Body of pancreas (tissue), 4 donors: ENCODE measurements around the gene SLC38A2. TPM values are rescaled to one million over a fixed set of nuclear protein-coding genes. Genes with fewer than 3 reads are reported as not detected.
"Not testable (repeated sequence)": the region's sequence is repeated elsewhere in the genome, so short reads cannot be mapped to it uniquely, and the experiment has no call there.

Experiments used
- ATAC-seq: fragments of 150-250 bp; one replicate; pipeline ENCODE4 v1.9.1; 2016
- DNase-seq, 4 donors: peaks; one replicate each; pipeline ENCODE4 v3.0.0-alpha.2; 2019
- H3K27ac ChIP-seq, 4 donors: fragments of 200-600 bp; sonication (generic); 1 replicate in 3 of 4; 2 replicates in 1 of 4; pipeline versions ENCODE4 v1.5.1 to v1.6.1; 2016 to 2019; ENCODE audit warnings: mild to moderate bottlenecking in 1 of 4, mixed read lengths in 1 of 4, moderate library complexity in 1 of 4
- H3K27me3 ChIP-seq, 2 donors: fragments of 200-600 bp; sonication (generic); one replicate each; pipeline ENCODE4 v1.6.0; 2016; ENCODE audit warnings: mild to moderate bottlenecking in 1 of 2
- H3K36me3 ChIP-seq, 2 donors: fragments of 200-600 bp; sonication (generic); replicated peaks in 1 of 2; 2 replicates each; pipeline ENCODE4 v1.5.1; 2016; ENCODE audit warnings: low read depth in 2 of 2; ENCODE audit not compliant: insufficient read depth in 1 of 2
- H3K4me1 ChIP-seq: fragments of 200-600 bp; sonication (generic); one replicate; pipeline ENCODE4 v1.6.0; 2016
- H3K4me3 ChIP-seq, 2 donors: fragments of 200-600 bp; sonication (generic); 1 replicate in 1 of 2; 2 replicates in 1 of 2; pipeline ENCODE4 v1.5.1; 2016 to 2019
- H3K9me3 ChIP-seq, 3 donors: fragments of 200-600 bp; sonication (generic); 1 replicate in 2 of 3; 2 replicates in 1 of 3; pipeline ENCODE4 v1.5.1; 2016
- CTCF ChIP-seq, 7 experiments: fragments of 450-650 bp in 4 of 7; fragments of 200-600 bp in 3 of 7; sonication (generic) in 3 of 7; IDR thresholded peaks; one replicate each; pipeline ENCODE4 v1.5.1; 2016 to 2019; ENCODE audit warnings: antibody characterized with exemption in 7 of 7
- POLR2A ChIP-seq, 3 donors: fragments of 450-650 bp; IDR thresholded peaks; one replicate each; pipeline ENCODE4 v1.6.1; 2016; ENCODE audit warnings: antibody characterized with exemption in 3 of 3, mild to moderate bottlenecking in 2 of 3
- WGBS, 2 donors: methylation state at CpG; one replicate each; pipeline ENCODE4 v1.1.5; 2017; 5-methylcytosine and 5-hydroxymethylcytosine counted together
- intact Hi-C: fragments of 100-400 bp; cut with DNase I; formaldehyde crosslinking; loops from one replicate; pipeline ENCODE4 v1.15.1; 2023
- total RNA-seq, 2 donors: library from RNA; depleted of rRNA; stranded (reverse); fragments of >200 nt; gene quantifications; one replicate each; pipeline ENCODE4 v1.1.0, GENCODE V29; 2016

Gene SLC38A2
- total RNA-seq, 2 donors from 2014 or later, result 184 to 203 TPM

DNA sequence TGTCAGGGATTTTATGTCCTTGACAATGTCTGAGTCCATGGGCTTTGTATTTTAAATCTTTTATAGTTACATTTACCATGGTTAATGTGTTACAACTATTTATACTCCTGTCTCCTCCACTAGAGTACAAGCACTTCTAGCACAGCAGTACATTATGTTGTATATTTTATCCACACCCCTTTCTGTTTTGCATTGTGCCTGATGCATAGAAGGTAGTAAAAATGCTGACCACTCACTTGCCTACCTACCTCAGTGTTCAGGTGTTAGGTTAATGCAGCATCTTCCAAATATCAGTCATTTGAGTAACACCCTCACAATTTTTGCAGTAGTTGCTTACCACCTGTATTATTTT, 31.1 kb upstream of the SLC38A2 start:
- ATAC-seq (no peak), DNase-seq (no peak)
- Histone ChIP-seq H3K4me3 (no peak overlapping the region), H3K4me1 (peaks cover 19% of the 10 kb centered on the region), H3K27ac (no peak overlapping the region), H3K27me3 (no peaks in the 10 kb centered on the region), H3K36me3 (no peaks in the 10 kb centered on the region), H3K9me3 (no peaks in the 10 kb centered on the region)
- intact Hi-C loops, result no loop called here
- no peak for TF ChIP-seq CTCF (IDR thresholded peaks at IDR 0.05)
- TF ChIP-seq POLR2A (IDR thresholded peaks at IDR 0.05), result no peak

- ATAC-seq, result no peak
- intact Hi-C loops, result no loop called here
- H3K27ac ChIP-seq, result no peak overlapping the region
These were observed 30.6 kb upstream of the SLC38A2 start for GRCh38 chr12:46402941-46403718.

GRCh38 chr12:46402451-46402850, 29.9 kb upstream of the SLC38A2 start:
- intact Hi-C loops, result no loop called here
- H3K9me3 ChIP-seq, result no peaks in the 10 kb centered on the region
- DNase-seq (peak in 1 of 4 donors; percentile 28), ATAC-seq (no peak)
- H3K4me1 ChIP-seq, result peaks cover 19% of the 10 kb centered on the region
- no peaks in the 10 kb centered on the region for H3K36me3 ChIP-seq
- H3K27ac ChIP-seq, result no peak overlapping the region
- H3K27me3 ChIP-seq, result no peaks in the 10 kb centered on the region
- 77 to 96% methylated on average over 2 of the region's 2 CpGs for WGBS, 2 donors
- TF ChIP-seq CTCF (IDR thresholded peaks at IDR 0.05) (no peak), POLR2A (IDR thresholded peaks at IDR 0.05) (no peak)
- no peak overlapping the region for H3K4me3 ChIP-seq

More at GRCh38 chr12:46402941-46403718, 30.6 kb upstream of the SLC38A2 start:
- no peaks in the 10 kb centered on the region for H3K9me3 ChIP-seq
- H3K36me3 ChIP-seq, result no peaks in the 10 kb centered on the region
- no peaks in the 10 kb centered on the region for H3K27me3 ChIP-seq
- H3K4me1 ChIP-seq, result peaks cover 19% of the 10 kb centered on the region
- TF ChIP-seq POLR2A (IDR thresholded peaks at IDR 0.05) (no peak), CTCF (IDR thresholded peaks at IDR 0.05) (no peak)
- WGBS, 2 donors, result 43 to 48% methylated on average over 3 of the region's 3 CpGs
- DNase-seq, result no peak
- H3K4me3 ChIP-seq, result no peak overlapping the region

GRCh38 chr12:46401662-46402061, 29.1 kb upstream of the SLC38A2 start:
- no peak overlapping the region for H3K4me3 ChIP-seq
- H3K4me1 ChIP-seq, result peaks cover 19% of the 10 kb centered on the region
- H3K27me3 ChIP-seq, result no peaks in the 10 kb centered on the region
- ATAC-seq (peak; percentile 58), DNase-seq (peak; percentile 32 to 64 (median 42))
- no peaks in the 10 kb centered on the region for H3K36me3 ChIP-seq
- intact Hi-C loops, result no loop called here
- TF ChIP-seq CTCF (IDR thresholded peaks at IDR 0.05), result peak in 6 of 7 experiments; percentile 25 to 49 (median 41)
- TF ChIP-seq POLR2A (IDR thresholded peaks at IDR 0.05), result no peak
- WGBS, 2 donors, result 28 to 30% methylated on average over 4 of the region's 4 CpGs
- H3K9me3 ChIP-seq, result no peaks in the 10 kb centered on the region
- H3K27ac ChIP-seq, result no peak overlapping the region

DNA sequence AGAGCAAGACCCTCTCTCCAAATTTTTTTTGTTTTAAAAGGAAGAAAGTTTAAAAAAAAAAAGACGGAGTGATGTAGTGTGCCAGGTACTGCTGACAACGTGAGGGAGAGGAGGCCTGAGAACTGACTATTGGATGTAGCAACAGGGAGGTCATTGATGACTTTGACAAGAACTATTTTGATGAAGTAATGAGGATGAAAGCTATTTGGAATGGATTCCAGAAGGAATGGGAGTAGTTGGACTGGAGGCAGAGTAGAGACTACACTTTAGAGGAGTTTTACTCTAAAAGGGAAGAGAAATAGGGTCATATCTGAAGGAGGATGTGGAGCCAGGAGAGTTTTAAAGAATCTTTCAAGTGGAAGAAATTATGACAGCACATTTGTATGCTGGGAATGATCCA, 27.8 kb upstream of the SLC38A2 start:
- Histone ChIP-seq H3K4me1 (peaks cover 19% of the 10 kb centered on the region), H3K27ac (no peak overlapping the region), H3K27me3 (no peaks in the 10 kb centered on the region), H3K4me3 (no peak overlapping the region), H3K9me3 (no peaks in the 10 kb centered on the region), H3K36me3 (no peaks in the 10 kb centered on the region)
- ATAC-seq (no peak), DNase-seq (no peak)
- TF ChIP-seq CTCF (IDR thresholded peaks at IDR 0.05) (no peak), POLR2A (IDR thresholded peaks at IDR 0.05) (no peak)
- intact Hi-C loops, result no loop called here
- WGBS, 2 donors, result 88 to 98% methylated on average over 2 of the region's 2 CpGs

- 95 to 99% methylated on average over 6 of the region's 6 CpGs for WGBS, 2 donors
- H3K36me3 ChIP-seq, H3K27me3 ChIP-seq, H3K9me3 ChIP-seq, intact Hi-C loops, H3K4me3 ChIP-seq, ATAC-seq, H3K27ac ChIP-seq, DNase-seq: not testable (repeated sequence)
- peaks cover 19% of the 10 kb centered on the region for H3K4me1 ChIP-seq
These were observed 27.1 kb upstream of the SLC38A2 start for GRCh38 chr12:46399461-46400248.
